Measurements from ENCODE around the gene ARHGAP15.

The ARHGAP15 gene

GRCh38 chr2:143759455-143759854 is 630.2 kb downstream of the ARHGAP15 start:
- no peak overlapping the region for H3K27ac ChIP-seq (replicated peaks)
- DNase-seq (ENCODE audit: low read depth in 1 of 2, low spot score in 1 of 2) = no peak
- H3K27me3 ChIP-seq (ENCODE audit: insufficient read depth, poor library complexity, severe bottlenecking) = no peaks in the 10 kb centered on the region
- H3K4me3 ChIP-seq (replicated peaks; ENCODE audit: insufficient read depth, low read length) = no peak overlapping the region
- no peak for TF ChIP-seq CTCF (IDR thresholded peaks at IDR 0.05; ENCODE audit: insufficient read depth, low read length)
- no peak for TF ChIP-seq POLR2AphosphoS5 (IDR thresholded peaks at IDR 0.05; ENCODE audit: low read depth)
- no peak for TF ChIP-seq GABPA (IDR thresholded peaks at IDR 0.05; ENCODE audit: low read depth)
- no peak for TF ChIP-seq SPI1 (IDR thresholded peaks at IDR 0.05; ENCODE audit: borderline replicate concordance, low read depth)
- no peak for TF ChIP-seq REST (IDR thresholded peaks at IDR 0.05; ENCODE audit: insufficient replicate concordance, low read depth)

- H3K4me3 ChIP-seq (replicated peaks; ENCODE audit: insufficient read depth, low read length) = no peak overlapping the region
- no peak for DNase-seq (ENCODE audit: low read depth in 1 of 2, low spot score in 1 of 2)
- H3K27me3 ChIP-seq (ENCODE audit: insufficient read depth, poor library complexity, severe bottlenecking) = no peaks in the 10 kb centered on the region
- TF ChIP-seq SPI1 (IDR thresholded peaks at IDR 0.05; ENCODE audit: borderline replicate concordance, low read depth) = no peak
- no peak for TF ChIP-seq POLR2AphosphoS5 (IDR thresholded peaks at IDR 0.05; ENCODE audit: low read depth)
- no peak for TF ChIP-seq CTCF (IDR thresholded peaks at IDR 0.05; ENCODE audit: insufficient read depth, low read length)
- no peak for TF ChIP-seq REST (IDR thresholded peaks at IDR 0.05; ENCODE audit: insufficient replicate concordance, low read depth)
- TF ChIP-seq GABPA (IDR thresholded peaks at IDR 0.05; ENCODE audit: low read depth) = no peak
- H3K27ac ChIP-seq (replicated peaks) = no peak overlapping the region
Measured at GRCh38 chr2:143762176-143762928, 633.1 kb downstream of the ARHGAP15 start.

GRCh38 chr2:143764261-143764660 is 635.0 kb downstream of the ARHGAP15 start:
- DNase-seq (ENCODE audit: low read depth in 1 of 2, low spot score in 1 of 2) = no peak
- TF ChIP-seq GABPA (IDR thresholded peaks at IDR 0.05; ENCODE audit: low read depth) (no peak), POLR2AphosphoS5 (IDR thresholded peaks at IDR 0.05; ENCODE audit: low read depth) (no peak), CTCF (IDR thresholded peaks at IDR 0.05; ENCODE audit: insufficient read depth, low read length) (no peak), REST (IDR thresholded peaks at IDR 0.05; ENCODE audit: insufficient replicate concordance, low read depth) (no peak), SPI1 (IDR thresholded peaks at IDR 0.05; ENCODE audit: borderline replicate concordance, low read depth) (no peak)
- Histone ChIP-seq H3K4me3 (replicated peaks; ENCODE audit: insufficient read depth, low read length) (no peak overlapping the region), H3K27me3 (ENCODE audit: insufficient read depth, poor library complexity, severe bottlenecking) (no peaks in the 10 kb centered on the region), H3K27ac (replicated peaks) (no peak overlapping the region)

Data from HL-60 (cell line).